HG02885 (cell line): ENCODE measurements around the gene DDX54.
"Not testable (repeated sequence)": the region's sequence is repeated elsewhere in the genome, so short reads cannot be mapped to it uniquely, and the experiment has no call there.

ENCODE experiments used
- ATAC-seq: cut with Tn5 transposase; IDR thresholded peaks from one replicate; pipeline ENCODE4 v1.9.1; 2021; ENCODE audit warnings: mild to moderate bottlenecking; ENCODE audit not compliant: unreplicated experiment, poor library complexity

Gene DDX54

DNA sequence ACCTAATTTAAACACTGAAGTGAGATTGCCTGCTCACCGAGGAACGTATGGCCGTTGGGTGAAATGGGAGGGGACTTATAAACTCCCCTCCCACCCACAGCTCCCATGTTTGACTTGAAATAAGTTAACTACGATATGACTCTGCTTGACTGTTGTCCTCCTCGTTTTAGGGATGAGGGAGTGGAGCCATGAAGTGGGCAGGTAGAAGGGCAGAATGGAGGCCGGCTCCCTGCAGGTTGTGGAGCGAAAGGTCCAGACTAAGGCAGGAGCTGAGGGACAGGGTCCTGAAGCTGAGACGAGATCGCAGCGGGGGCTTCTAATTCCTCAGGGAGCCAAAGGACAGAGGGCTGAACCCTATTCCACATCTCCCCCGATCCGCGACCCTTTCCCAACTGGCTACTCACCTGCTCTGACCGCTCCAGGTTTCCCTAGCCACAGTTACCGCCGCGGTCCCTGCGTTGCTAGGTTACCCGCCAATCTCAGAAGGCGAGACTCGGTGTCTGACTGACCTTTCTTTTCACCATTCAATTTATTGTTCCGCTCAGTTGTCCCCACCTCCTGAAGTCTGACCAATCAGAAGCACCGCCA, 35.4 kb upstream of the DDX54 start:
- no peak for ATAC-seq

GRCh38 chr12:113216027-113216426, 30.7 kb upstream of the DDX54 start:
- ATAC-seq = no peak

GRCh38 chr12:113214895-113215400, 29.7 kb upstream of the DDX54 start:
- ATAC-seq = peak; percentile 59

DNA sequence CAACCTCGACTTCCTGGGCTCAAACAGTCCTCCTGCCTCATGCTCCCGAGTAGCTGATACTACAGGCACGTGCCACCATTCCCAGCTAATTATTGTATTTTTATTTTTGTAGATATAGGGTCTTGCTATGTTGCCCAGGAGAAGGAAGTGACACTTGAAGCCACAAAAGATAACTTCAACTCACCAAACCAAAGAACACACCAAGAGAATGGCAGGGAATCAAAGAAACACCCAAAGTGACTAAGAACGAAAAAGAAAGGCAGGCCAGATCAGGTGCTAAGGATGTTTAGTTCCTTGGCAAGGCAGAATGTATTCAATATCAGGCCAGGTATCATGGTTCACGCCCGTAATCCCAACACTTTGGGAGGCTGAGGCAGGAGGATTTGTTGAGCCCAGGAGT, 25.9 kb upstream of the DDX54 start:
- no peak for ATAC-seq

- ATAC-seq = peak; percentile 79
Observed at GRCh38 chr12:113208041-113208934, 23.0 kb upstream of the DDX54 start.

DNA sequence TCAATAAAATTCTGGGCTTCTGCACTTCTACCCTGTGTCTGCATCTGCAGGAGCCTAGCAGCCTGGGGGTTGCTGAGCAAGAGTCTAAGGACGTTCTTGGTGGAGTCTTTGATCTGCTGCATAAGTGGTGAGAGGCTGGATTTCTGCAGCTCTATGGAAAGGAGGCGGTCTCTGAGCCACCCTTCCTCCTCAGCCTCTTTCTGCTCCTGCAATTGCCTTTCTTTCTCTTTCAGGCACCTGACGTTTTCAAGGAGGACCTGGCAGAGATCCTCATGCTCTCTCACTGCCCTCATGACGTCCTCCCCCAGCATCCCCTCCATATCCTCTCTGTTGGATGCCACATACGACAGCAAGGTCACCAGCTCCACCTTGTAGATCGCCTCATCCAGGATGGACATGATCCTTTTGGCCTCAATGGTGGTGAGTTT, 22.3 kb upstream of the DDX54 start:
- peak; percentile 2 for ATAC-seq

GRCh38 chr12:113206802-113207201, 21.5 kb upstream of the DDX54 start:
- not testable (repeated sequence) for ATAC-seq

- ATAC-seq = no peak
Observed at GRCh38 chr12:113204804-113205203, 19.5 kb upstream of the DDX54 start.

DNA sequence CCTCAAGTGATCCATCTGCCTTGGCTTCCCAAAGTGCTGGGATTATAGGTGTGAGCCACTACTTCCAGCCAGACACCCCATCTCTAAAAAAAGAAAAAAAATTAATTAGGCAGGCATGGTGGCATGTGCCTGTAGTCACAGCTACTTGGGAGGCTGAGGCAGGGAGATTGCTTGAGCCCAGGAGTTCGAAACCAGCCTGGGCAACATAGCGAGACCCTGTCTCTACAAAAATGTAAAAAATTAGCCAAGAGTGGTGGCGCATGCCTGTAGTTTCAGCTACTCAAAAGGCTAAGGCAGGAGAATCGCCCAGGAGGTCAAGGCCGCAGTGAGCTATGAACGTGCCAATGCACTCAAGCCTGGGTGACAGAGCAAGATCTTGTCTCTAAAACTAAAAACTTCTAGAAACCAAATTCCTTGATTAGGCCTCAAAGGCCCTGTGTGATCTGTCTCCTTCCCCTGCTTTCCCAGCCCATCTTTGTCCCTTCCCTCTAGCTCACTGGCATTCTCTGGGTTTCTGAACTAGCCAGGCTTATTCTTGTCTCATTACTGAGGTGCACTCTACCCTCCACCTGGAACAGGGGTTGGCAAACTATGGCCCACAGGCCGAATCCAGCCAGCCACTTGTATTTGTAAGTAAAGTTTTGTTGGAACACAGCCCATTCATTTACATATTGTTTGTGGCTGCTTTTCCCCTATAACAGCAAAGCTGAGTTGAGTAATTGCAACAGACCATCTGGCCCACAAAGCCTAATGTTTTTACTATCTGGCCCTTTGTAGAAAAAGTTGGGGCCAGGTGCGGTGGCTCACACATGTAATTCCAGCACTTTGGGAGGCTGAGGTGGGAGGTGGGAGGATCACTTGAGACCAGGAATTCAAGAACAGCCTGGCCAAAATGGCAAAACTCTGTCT, 18.8 kb upstream of the DDX54 start:
- no peak for ATAC-seq

- ATAC-seq = no peak
Observed at GRCh38 chr12:113202300-113203075, 17.2 kb upstream of the DDX54 start.

- ATAC-seq = no peak
Observed at GRCh38 chr12:113201187-113202177, 16.2 kb upstream of the DDX54 start.

DNA sequence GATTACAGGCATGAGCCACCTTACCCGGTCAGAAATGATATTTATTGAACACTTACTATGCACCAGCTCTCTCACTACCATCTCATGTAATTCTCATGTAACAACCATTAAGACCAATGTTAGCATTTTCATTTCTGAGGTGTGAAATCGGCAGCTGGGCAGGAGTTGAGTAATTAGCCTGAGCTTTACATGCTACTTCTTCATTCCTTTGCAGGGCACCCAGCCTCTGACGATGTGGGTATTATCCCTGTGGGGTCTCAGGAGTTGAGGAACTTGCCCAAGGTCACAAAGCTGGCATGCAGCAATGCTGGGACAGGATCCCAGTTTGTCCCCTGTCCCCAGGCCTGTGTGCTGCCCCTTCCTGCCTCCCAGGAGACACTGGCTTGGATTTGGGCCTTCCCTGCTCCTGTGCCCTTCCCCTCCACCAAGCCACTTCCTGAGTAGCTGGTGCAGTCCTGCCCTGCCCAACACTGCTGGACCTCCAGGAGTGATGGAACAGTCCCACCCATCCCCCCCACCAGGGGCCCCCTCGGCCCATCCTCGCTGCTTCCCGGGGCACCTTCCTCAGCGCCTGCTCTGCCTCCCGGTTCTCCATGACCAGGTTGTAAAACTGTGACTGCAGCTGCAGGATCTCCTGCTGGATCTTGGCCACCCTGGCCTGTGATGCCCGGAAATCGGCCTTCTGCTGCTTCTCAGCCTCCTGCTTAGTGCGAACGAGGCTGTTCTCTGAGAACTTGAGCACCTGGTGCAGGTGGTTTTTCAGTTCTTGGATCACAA, 14.9 kb upstream of the DDX54 start:
- no peak for ATAC-seq

- ATAC-seq = no peak
Observed at GRCh38 chr12:113198296-113198695, 13.0 kb upstream of the DDX54 start.

GRCh38 chr12:113197518-113198077, 12.3 kb upstream of the DDX54 start:
- ATAC-seq = no peak

DNA sequence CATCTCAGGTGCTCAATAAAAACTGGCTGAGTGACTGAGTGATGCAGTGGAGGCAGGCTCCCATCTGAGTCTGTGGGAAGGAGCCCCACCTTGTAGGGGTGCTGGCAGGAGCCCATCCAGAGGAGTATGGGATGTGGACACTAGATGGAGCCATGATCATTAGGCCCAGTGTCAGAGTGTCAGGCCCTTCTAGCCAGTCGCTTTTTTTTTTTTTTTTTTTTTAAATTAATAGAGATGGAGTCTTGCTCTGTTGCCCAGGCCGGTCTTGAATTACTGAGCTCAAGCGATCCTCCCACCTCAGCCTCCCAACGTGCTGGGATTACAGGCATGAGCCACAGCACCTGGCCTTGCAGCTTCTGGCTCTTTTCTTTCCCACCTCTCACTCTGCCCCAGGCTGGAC, 11.7 kb upstream of the DDX54 start:
- peak; percentile 66 for ATAC-seq

DNA sequence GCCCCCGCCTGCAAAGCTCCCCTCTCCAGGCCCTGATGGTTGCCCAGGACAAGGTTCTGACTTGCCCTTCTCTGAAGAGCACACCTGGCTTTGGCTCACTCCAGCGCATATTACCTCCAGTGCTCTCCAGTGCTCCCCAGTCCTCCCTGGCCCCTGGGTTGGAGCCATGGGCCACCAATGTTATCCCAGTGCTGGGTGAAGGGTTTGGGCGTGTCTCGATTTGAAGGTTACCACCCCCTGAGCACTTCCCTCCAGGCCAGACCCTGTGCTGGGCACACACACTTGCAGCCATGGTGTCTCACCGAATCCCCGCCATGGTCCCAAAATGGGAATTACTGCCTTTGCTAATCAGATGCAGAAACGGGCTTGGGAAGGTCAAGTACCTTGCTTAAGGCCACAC, 11.3 kb upstream of the DDX54 start:
- no peak for ATAC-seq

DNA sequence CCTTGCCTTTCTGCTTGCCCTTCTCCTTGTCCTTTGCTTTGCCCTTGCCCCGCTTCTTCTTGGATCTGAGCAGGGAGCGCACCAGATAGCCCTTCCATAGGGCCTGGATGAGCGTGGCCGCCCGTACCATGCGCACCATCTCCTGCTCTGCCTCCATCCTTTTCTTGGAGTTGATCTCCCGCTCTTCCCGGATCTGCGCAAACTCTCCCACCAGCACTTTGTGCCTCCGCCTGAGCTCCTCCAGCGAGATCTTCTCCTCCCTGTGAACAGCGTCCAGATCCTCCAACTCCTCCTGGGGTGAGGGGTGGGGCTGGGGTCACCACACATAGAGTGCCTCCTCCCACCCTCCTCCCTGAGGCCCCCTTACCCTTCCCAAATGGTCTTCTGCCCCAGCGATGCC, 10.3 kb upstream of the DDX54 start:
- ATAC-seq = no peak

DNA sequence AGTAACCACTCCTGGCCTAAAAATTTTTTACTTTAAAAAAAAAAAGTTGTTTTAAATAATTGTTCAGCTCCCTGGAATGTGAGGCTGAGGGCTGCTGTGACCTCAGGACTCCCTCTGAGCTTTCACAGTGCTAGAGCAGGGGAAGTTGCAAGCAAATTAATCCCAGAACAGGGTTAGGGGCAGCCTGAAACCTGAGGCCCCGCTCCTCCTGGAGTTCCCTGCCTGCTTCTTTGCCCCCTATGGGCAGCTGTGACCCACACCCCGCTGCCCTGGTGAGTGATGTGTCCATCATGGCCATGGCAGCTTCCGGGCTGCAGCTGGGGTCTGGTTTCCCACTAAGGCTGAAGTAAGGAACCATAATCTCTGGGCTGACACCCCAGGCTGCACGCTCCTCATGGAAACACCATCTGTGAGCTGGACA, 9.7 kb upstream of the DDX54 start:
- no peak for ATAC-seq
